PC-3 (cell line): ENCODE measurements around the gene EYS. TPM values are rescaled to one million over a fixed set of nuclear protein-coding genes. Genes with fewer than 3 reads are reported as not detected.

ENCODE experiments used
- ATAC-seq: fragments of 200-7000 bp; cut with Tn5 transposase; 2 replicates; pipeline ENCODE4 v1.9.1; 2020; ENCODE audit warnings: mild to moderate bottlenecking, moderate library complexity
- BruUV-seq: library from RNA; stranded (reverse); fragments of 400-500 nt; replicated peaks from 2 replicates; lab custom pipeline; 2021; lab: Mats Ljungman, UMichigan
- CTCF ChIA-PET: fragments of 300-600 bp; sonication (Branson Sonifier 250); formaldehyde crosslinking; loops from one replicate; lab custom pipeline; 2022; ENCODE audit warnings: antibody characterized with exemption; lab: Charles Lee
- POLR2A ChIA-PET: fragments of 300-600 bp; sonication (Branson Sonifier 250); formaldehyde crosslinking; loops from one replicate; lab custom pipeline; 2022; ENCODE audit warnings: antibody characterized with exemption; ENCODE audit not compliant: unreplicated experiment; lab: Charles Lee
- DNase-seq: peaks from one replicate; pipeline ENCODE4 v3.0.0-alpha.2; 2015
- H2AFZ ChIP-seq: fragments of 300-600 bp; sonication (generic); 2 replicates; pipeline ENCODE4 v1.6.0; 2016; ENCODE audit warnings: antibody characterized with exemption, low read length
- H3F3A ChIP-seq: fragments of 300-600 bp; sonication (generic); one replicate; pipeline ENCODE4 v1.6.0; 2017; ENCODE audit warnings: antibody characterized with exemption, low read length, control low read depth, mild to moderate bottlenecking; ENCODE audit not compliant: unreplicated experiment
- H3K27ac ChIP-seq: fragments of 300-600 bp; sonication (generic); 2 replicates; pipeline ENCODE4 v1.5.1; 2016; ENCODE audit warnings: mild to moderate bottlenecking, low read length
- H3K27me3 ChIP-seq: fragments of 300-600 bp; sonication (generic); 2 replicates; pipeline ENCODE4 v1.6.1; 2016; ENCODE audit warnings: low read length, mixed read lengths
- H3K36me3 ChIP-seq: fragments of 300-600 bp; sonication (generic); 2 replicates; pipeline ENCODE4 v1.6.1; 2016; ENCODE audit warnings: low read depth, mixed run types, low read length, mixed read lengths
- H3K4me1 ChIP-seq: fragments of 300-600 bp; sonication (generic); 2 replicates; pipeline ENCODE4 v1.5.1; 2016; ENCODE audit warnings: low read length; ENCODE audit not compliant: insufficient read depth
- H3K4me2 ChIP-seq: fragments of 300-600 bp; sonication (generic); 2 replicates; pipeline ENCODE4 v1.6.0; 2016; ENCODE audit warnings: low read length
- H3K4me3 ChIP-seq: fragments of 300-600 bp; sonication (generic); 2 replicates; pipeline ENCODE4 v1.5.1; 2016; ENCODE audit warnings: mild to moderate bottlenecking, low read length, mixed read lengths
- H3K79me2 ChIP-seq: fragments of 300-600 bp; sonication (generic); 2 replicates; pipeline ENCODE4 v1.6.1; 2017; ENCODE audit warnings: low read length, mixed read lengths
- H3K9ac ChIP-seq: fragments of 300-600 bp; sonication (generic); 2 replicates; pipeline ENCODE4 v1.6.0; 2016; ENCODE audit warnings: mild to moderate bottlenecking, low read length
- H3K9me2 ChIP-seq: fragments of 300-600 bp; sonication (generic); replicated peaks from 2 replicates; pipeline ENCODE4 v1.6.1; 2016; ENCODE audit warnings: mixed run types, low read length, mixed read lengths
- H3K9me3 ChIP-seq: fragments of 300-600 bp; sonication (generic); 2 replicates; pipeline ENCODE4 v1.6.1; 2016; ENCODE audit warnings: low read length, mixed read lengths
- H4K20me1 ChIP-seq: fragments of 300-600 bp; sonication (generic); 2 replicates; pipeline ENCODE4 v1.6.1; 2016; ENCODE audit warnings: low read length, mixed read lengths
- EZH2 ChIP-seq: fragments of 300-600 bp; sonication (generic); IDR thresholded peaks from one replicate; pipeline ENCODE4 v1.6.1; 2017; ENCODE audit warnings: antibody characterized with exemption, mild to moderate bottlenecking, low read length; ENCODE audit not compliant: unreplicated experiment
- EZH2phosphoT487 ChIP-seq: fragments of 300-600 bp; sonication (generic); IDR thresholded peaks from 2 replicates; pipeline ENCODE4 v1.6.1; 2018; ENCODE audit warnings: mild to moderate bottlenecking, antibody characterized with exemption, low read length, borderline replicate concordance
- intact Hi-C: fragments of 100-400 bp; cut with micrococcal nuclease; formaldehyde crosslinking; loops from 2 replicates; pipeline ENCODE4 v1.9.0; 2023
- total RNA-seq: library from RNA; depleted of rRNA; stranded (reverse); fragments of >200 nt; gene quantifications from 2 replicates; pipeline ENCODE4 v1.2.3, GENCODE V29; 2014
- TF ChIP-seq, protein P1 (sequence below): fragments of 300-600 bp; sonication (generic); conservative IDR thresholded peaks from 2 replicates; pipeline ENCODE4 v1.5.1; 2017; ENCODE audit warnings: antibody characterized with exemption, low read depth, mild to moderate bottlenecking, low read length

EYS gene
- total RNA-seq, 1 experiment from 2014 or later: 0.07 TPM

DNA sequence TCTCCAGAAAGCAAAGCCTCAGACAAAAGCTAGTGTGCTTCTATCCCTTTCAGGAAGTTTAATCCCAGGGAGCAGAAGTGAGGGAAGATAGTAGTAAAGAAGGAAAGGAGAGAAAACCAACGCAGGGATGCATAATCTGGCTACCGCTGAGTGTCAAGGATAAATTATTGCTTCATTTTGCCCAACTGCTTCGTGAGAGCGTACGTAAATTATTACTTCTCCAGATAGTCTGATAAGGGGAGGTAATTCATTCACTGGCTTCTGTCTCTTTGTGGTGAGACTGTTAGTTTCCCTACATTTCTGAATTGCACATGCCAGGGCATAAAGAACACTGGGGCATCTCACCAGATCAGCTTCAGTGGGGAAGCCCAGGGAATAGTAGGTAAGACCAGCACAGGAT lies 1531.7 kb downstream of the EYS start:
- intact Hi-C loops: no loop called here
- Histone ChIP-seq H3K9me2 (no peaks in the 10 kb centered on the region), H2AFZ (no peak overlapping the region), H3K4me3 (no peak overlapping the region), H3K36me3 (no peaks in the 10 kb centered on the region), H3K9me3 (no peaks in the 10 kb centered on the region), H3K27me3 (no peaks in the 10 kb centered on the region), H3K79me2 (no peaks in the 10 kb centered on the region), H3K27ac (no peak overlapping the region), H4K20me1 (no peaks in the 10 kb centered on the region), H3K4me2 (no peak overlapping the region), H3K4me1 (no peaks in the 10 kb centered on the region), H3F3A (no peaks in the 10 kb centered on the region), H3K9ac (no peak overlapping the region)
- TF ChIP-seq EZH2phosphoT487 (no peak), EZH2 (no peak)
- TF ChIP-seq, protein P1, sequence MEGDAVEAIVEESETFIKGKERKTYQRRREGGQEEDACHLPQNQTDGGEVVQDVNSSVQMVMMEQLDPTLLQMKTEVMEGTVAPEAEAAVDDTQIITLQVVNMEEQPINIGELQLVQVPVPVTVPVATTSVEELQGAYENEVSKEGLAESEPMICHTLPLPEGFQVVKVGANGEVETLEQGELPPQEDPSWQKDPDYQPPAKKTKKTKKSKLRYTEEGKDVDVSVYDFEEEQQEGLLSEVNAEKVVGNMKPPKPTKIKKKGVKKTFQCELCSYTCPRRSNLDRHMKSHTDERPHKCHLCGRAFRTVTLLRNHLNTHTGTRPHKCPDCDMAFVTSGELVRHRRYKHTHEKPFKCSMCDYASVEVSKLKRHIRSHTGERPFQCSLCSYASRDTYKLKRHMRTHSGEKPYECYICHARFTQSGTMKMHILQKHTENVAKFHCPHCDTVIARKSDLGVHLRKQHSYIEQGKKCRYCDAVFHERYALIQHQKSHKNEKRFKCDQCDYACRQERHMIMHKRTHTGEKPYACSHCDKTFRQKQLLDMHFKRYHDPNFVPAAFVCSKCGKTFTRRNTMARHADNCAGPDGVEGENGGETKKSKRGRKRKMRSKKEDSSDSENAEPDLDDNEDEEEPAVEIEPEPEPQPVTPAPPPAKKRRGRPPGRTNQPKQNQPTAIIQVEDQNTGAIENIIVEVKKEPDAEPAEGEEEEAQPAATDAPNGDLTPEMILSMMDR: no peak
- DNase-seq (no peak), ATAC-seq (no peak)
- ChIA-PET CTCF (no interaction called here), POLR2A (no interaction called here)
- BruUV-seq: no TSS peak

DNA sequence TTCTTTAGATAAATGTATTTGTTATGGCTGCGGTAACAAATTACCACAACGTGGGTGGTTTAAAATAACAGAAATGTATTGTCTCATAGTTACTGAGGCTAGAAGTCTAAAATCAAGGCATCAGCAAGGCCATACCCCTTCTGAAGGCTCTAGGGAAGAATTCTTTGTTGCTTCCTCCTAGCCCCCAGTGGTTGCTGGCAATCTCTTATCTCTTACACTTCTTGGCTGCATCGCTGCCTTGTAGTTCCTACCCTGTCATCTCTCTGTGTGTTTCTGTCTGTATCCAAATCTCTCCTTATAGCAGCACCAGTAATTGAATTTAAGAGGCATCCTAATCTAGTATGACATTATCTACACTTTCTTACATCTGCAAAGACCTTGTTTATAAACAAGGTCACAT lies 1536.7 kb downstream of the EYS start:
- no peak for TF ChIP-seq EZH2
- no peak for TF ChIP-seq EZH2phosphoT487
- TF ChIP-seq, protein P1: no peak
- intact Hi-C loops: no loop called here
- DNase-seq (no peak), ATAC-seq (no peak)
- Histone ChIP-seq H2AFZ (no peak overlapping the region), H3K4me2 (no peak overlapping the region), H3K4me3 (no peak overlapping the region), H3K79me2 (no peaks in the 10 kb centered on the region), H3K36me3 (no peaks in the 10 kb centered on the region), H3K9me2 (no peaks in the 10 kb centered on the region), H3K4me1 (no peaks in the 10 kb centered on the region), H3K27me3 (no peaks in the 10 kb centered on the region), H3K9me3 (no peaks in the 10 kb centered on the region), H3K9ac (no peak overlapping the region), H3F3A (no peaks in the 10 kb centered on the region), H4K20me1 (no peaks in the 10 kb centered on the region), H3K27ac (no peak overlapping the region)
- ChIA-PET POLR2A (no interaction called here), CTCF (no interaction called here)
- BruUV-seq: no TSS peak

DNA sequence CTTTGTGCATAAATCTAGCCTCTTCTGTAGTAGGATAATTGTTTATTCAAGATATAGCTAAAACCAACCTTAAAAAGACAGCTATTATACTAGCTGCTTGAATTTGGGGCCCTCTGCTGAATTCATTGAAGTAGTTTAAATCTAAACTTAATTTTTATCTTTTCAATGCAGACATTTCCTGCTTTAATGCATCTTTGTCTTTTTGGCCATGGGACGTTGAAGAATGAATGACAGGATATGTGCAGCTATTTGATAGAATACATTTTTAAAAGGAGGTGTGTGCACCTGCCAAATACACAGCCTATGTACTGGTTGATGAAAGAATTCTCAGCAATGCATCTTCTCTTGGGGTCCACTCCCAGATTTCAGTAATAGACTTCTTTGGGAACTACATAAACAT lies 1546.5 kb downstream of the EYS start:
- no peaks in the 10 kb centered on the region for H3F3A ChIP-seq
- TF ChIP-seq, protein P1: no peak
- TF ChIP-seq EZH2 (no peak), EZH2phosphoT487 (no peak)
- DNase-seq: no peak
- no peaks in the 10 kb centered on the region for H3K9me2 ChIP-seq
- H2AFZ ChIP-seq: no peak overlapping the region
- no peaks in the 10 kb centered on the region for H3K36me3 ChIP-seq
- no peak overlapping the region for H3K4me2 ChIP-seq
- no peaks in the 10 kb centered on the region for H3K79me2 ChIP-seq
- H3K4me1 ChIP-seq: no peaks in the 10 kb centered on the region
- BruUV-seq: no TSS peak
- CTCF ChIA-PET: no interaction called here
- H3K27me3 ChIP-seq: no peaks in the 10 kb centered on the region
- intact Hi-C loops: no loop called here
- POLR2A ChIA-PET: interaction anchor here (0.5 kb wide), 1 partner anchor 814 kb away, joined by 3 read pairs; no protein-coding TSS in a partner anchor
- ATAC-seq: no peak
- no peaks in the 10 kb centered on the region for H3K9me3 ChIP-seq
- no peaks in the 10 kb centered on the region for H4K20me1 ChIP-seq
- no peak overlapping the region for H3K4me3 ChIP-seq
- no peak overlapping the region for H3K9ac ChIP-seq
- no peak overlapping the region for H3K27ac ChIP-seq
